M059J (cell line): ENCODE measurements around the gene PLCL2. TPM values are rescaled to one million over a fixed set of nuclear protein-coding genes. Genes with fewer than 3 reads are reported as not detected.
"Not testable (repeated sequence)": the region's sequence is repeated elsewhere in the genome, so short reads cannot be mapped to it uniquely, and the experiment has no call there.

Experiments
- DNase-seq: peaks from one replicate; pipeline ENCODE4 v3.0.0-alpha.2; 2012; ENCODE audit warnings: low read depth
- total RNA-seq: library from RNA; depleted of rRNA; stranded (reverse); fragments of >200 nt; shearing (Covaris generic); gene quantifications from 2 replicates; pipeline ENCODE4 v1.2.3, GENCODE V29; 2014

Gene PLCL2
- total RNA-seq, 1 experiment from 2014 or later: 0.71 TPM

- DNase-seq: no peak
Measured at GRCh38 chr3:16960125-16960524, 75.4 kb downstream of the PLCL2 start.

- no peak for DNase-seq
Measured at GRCh38 chr3:16961621-16962205, 77.0 kb downstream of the PLCL2 start.

- no peak for DNase-seq
Measured at GRCh38 chr3:16975083-16975482, 90.3 kb downstream of the PLCL2 start.

GRCh38 chr3:16978234-16978920 is 93.6 kb downstream of the PLCL2 start:
- DNase-seq: peak; percentile 7

- DNase-seq: no peak
Measured at GRCh38 chr3:16978921-16979271, 94.1 kb downstream of the PLCL2 start.

GRCh38 chr3:16979769-16980515 is 95.2 kb downstream of the PLCL2 start:
- DNase-seq: not testable (repeated sequence)

- not testable (repeated sequence) for DNase-seq
Measured at GRCh38 chr3:16980526-16980925, 95.8 kb downstream of the PLCL2 start.

GRCh38 chr3:16982460-16982859 is 97.7 kb downstream of the PLCL2 start:
- DNase-seq: no peak

- DNase-seq: no peak
Measured at GRCh38 chr3:16985608-16986007, 100.9 kb downstream of the PLCL2 start.

GRCh38 chr3:16987141-16987540 is 102.4 kb downstream of the PLCL2 start:
- no peak for DNase-seq

- no peak for DNase-seq
Measured at GRCh38 chr3:16990163-16990562, 105.4 kb downstream of the PLCL2 start.

GRCh38 chr3:16992198-16992597 is 107.4 kb downstream of the PLCL2 start:
- no peak for DNase-seq

- peak; percentile 29 for DNase-seq
Measured at GRCh38 chr3:16993227-16993626, 108.5 kb downstream of the PLCL2 start.

- DNase-seq: no peak
Measured at GRCh38 chr3:16994854-16995525, 110.2 kb downstream of the PLCL2 start.

- no peak for DNase-seq
Measured at GRCh38 chr3:16995601-16996000, 110.8 kb downstream of the PLCL2 start.

- DNase-seq: no peak
Measured at GRCh38 chr3:16998236-16998923, 113.6 kb downstream of the PLCL2 start.

GRCh38 chr3:16999161-16999560 is 114.4 kb downstream of the PLCL2 start:
- DNase-seq: no peak

GRCh38 chr3:16999871-17000270 is 115.1 kb downstream of the PLCL2 start:
- no peak for DNase-seq

GRCh38 chr3:17003457-17003856 is 118.7 kb downstream of the PLCL2 start:
- no peak for DNase-seq

- no peak for DNase-seq
Measured at GRCh38 chr3:17006132-17006852, 121.5 kb downstream of the PLCL2 start.

GRCh38 chr3:17007284-17007683 is 122.5 kb downstream of the PLCL2 start:
- no peak for DNase-seq
